ENCODE data around the gene CYP2C18. TPM values are rescaled to one million over a fixed set of nuclear protein-coding genes. Genes with fewer than 3 reads are reported as not detected.

The CYP2C18 gene
- not detected in 2 replicates for total RNA-seq

GRCh38 chr10:94683214-94684054 lies at the start of gene CYP2C18:
Gene CYP2C18, plus strand, starts transcription at chr10:94683729. Its CDS starts 91 bp downstream, at chr10:94683820.

DNA sequence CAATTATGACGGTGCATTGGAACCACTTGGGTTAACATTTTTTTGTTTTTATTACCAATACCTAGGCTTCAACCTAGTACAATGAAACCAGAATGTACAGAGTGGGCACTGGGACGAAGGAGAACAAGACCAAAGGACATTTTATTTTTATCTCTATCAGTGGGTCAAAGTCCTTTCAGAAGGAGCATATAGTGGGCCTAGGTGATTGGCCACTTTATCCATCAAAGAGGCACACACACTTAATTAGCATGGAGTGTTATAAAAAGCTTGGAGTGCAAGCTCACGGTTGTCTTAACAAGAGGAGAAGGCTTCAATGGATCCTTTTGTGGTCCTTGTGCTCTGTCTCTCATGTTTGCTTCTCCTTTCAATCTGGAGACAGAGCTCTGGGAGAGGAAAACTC lies 78.9 kb downstream of the CYP2C18 start, which contains the start of gene CYP2C19:
TSS of gene CYP2C19 (plus strand) at position 289 of the 400 bp plus-strand sequence. CDS start at position 314, 25 bp downstream.

Other genes starting within 250 kb of the CYP2C18 start
- gene HELLS, start 137.9 kb upstream of the CYP2C18 start, total RNA-seq, result 9.2 and 10.8 TPM in 2 replicates
- not detected in 2 replicates for gene CYP2C19, start 79.0 kb downstream of the CYP2C18 start, total RNA-seq